Pancreas (tissue), 10 donors: ENCODE results near the gene SLC5A4. TPM values are rescaled to one million over a fixed set of nuclear protein-coding genes. Genes with fewer than 3 reads are reported as not detected.

Experiments used
- ATAC-seq, 4 donors: fragments of 200-7000 bp; cut with Tn5 transposase; one replicate each; pipeline versions ENCODE4 v1.8.0 to v1.9.1; 2020; ENCODE audit warnings: mild to moderate bottlenecking in 4 of 4, moderate library complexity in 4 of 4
- DNase-seq, 6 donors: peaks; one replicate each; pipeline ENCODE4 v3.0.0-alpha.2; 2020
- FAIRE-seq: peaks from 2 replicates; lab custom pipeline; 2012; peaks lifted over from hg19 to GRCh38; lab: Jason Lieb, UNC
- H3K27ac ChIP-seq, 4 donors: fragments of 200-600 bp; sonication (generic); 1 replicate in 3 of 4; 2 replicates in 1 of 4; pipeline versions ENCODE4 v1.5.0 to v1.8.0; 2020
- H3K27me3 ChIP-seq, 4 donors: fragments of 200-600 bp; one replicate each; pipeline ENCODE4 v1.8.0; 2021
- H3K36me3 ChIP-seq, 3 donors: fragments of 200-600 bp; sonication (generic) in 1 of 3; one replicate each; pipeline versions ENCODE4 v1.5.0 to v1.8.0; 2020 to 2021
- H3K4me1 ChIP-seq, 3 donors: fragments of 200-600 bp; one replicate each; pipeline ENCODE4 v1.8.0; 2021
- H3K4me3 ChIP-seq, 4 donors: fragments of 200-600 bp; sonication (generic) in 2 of 4; one replicate each; pipeline versions ENCODE4 v1.5.0 to v1.8.0; 2020 to 2021
- H3K9me3 ChIP-seq, 4 donors: fragments of 200-600 bp; one replicate each; pipeline ENCODE4 v1.8.0; 2021
- WGBS, 2 donors: extraction: QIAGEN DNeasy Blood & Tissue Kit; methylation state at CpG; one replicate each; pipeline ENCODE4 v1.1.7; 2013; 5-methylcytosine and 5-hydroxymethylcytosine counted together
- intact Hi-C, 3 donors: fragments of 100-400 bp; cut with DNase I; formaldehyde crosslinking; loops; one replicate each; pipeline versions ENCODE4 v1.11.1 to v1.14.2; 2022
- polyA plus RNA-seq, 2 donors: library from polyadenylated mRNA; stranded (reverse); fragments of 200-250 nt; gene quantifications; one replicate each; pipeline ENCODE4 v1.2.3, GENCODE V29; 2013
- total RNA-seq, 6 donors: library from RNA; stranded (reverse); fragmentation: NEBNext Ultra II Directional in 4 of 6; extraction: Animal tissue kit (Norgen Biotek cat#: 25700) in 4 of 6; gene quantifications; one replicate each; pipeline versions ENCODE4 v1.2.1 to v1.2.4, GENCODE V29; 2021 to 2023
- TF ChIP-seq, protein P1 (sequence below), 4 donors: fragments of 200-600 bp; sonication (generic) in 3 of 4; IDR thresholded peaks; one replicate each; pipeline versions ENCODE4 v1.5.0 to v1.8.0; 2021; ENCODE audit warnings: antibody characterized with exemption in 4 of 4
- donor health status: healthy with polysubstance abuse.
- donor health status: DM: no; HTN: no; CAD: no; lungs with moderate emphysema.
- donor health status: DM: no; HTN: no; CAD: no.
- donor health status: control.
- donor health status: control.
- donor health status: Bipolar disorder and iron deficiency.
- donor health status: DM: yes; HTN: yes; CAD: no.
- donor health status: DM: no; HTN: no; CAD: no.
- donor health status: DM: no; HTN: no; CAD: no.
- donor health status: DM: yes; HTN: yes; CAD: no.

Gene SLC5A4
- total and polyA plus RNA-seq, 8 donors = 0.12 to 0.69 (median 0.22) TPM

DNA sequence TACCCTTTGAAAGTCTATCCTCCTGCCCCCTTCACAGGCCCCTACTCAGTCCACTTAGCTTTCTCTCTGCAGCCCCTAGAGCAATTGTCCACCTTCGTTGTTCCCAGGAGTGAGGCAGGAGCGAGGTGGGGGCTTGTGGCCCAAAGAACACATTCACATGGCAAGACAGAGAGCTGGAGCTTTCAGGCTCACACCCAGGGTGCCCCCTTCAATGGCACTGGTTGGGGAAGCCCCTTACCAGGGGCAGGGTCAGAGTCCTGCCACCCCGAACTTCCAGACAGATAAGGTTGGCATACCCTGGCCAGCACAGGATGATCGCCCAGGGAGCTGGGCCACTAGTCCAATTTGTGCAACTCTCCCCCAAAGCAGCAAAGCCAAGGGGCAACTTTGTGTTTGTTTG, 6.2 kb upstream of the SLC5A4 start:
- ATAC-seq (no peak), DNase-seq (no peak), FAIRE-seq (no peak)
- no peaks in the 10 kb centered on the region for H3K4me1 ChIP-seq
- no peaks in the 10 kb centered on the region for H3K36me3 ChIP-seq
- TF ChIP-seq, protein P1, sequence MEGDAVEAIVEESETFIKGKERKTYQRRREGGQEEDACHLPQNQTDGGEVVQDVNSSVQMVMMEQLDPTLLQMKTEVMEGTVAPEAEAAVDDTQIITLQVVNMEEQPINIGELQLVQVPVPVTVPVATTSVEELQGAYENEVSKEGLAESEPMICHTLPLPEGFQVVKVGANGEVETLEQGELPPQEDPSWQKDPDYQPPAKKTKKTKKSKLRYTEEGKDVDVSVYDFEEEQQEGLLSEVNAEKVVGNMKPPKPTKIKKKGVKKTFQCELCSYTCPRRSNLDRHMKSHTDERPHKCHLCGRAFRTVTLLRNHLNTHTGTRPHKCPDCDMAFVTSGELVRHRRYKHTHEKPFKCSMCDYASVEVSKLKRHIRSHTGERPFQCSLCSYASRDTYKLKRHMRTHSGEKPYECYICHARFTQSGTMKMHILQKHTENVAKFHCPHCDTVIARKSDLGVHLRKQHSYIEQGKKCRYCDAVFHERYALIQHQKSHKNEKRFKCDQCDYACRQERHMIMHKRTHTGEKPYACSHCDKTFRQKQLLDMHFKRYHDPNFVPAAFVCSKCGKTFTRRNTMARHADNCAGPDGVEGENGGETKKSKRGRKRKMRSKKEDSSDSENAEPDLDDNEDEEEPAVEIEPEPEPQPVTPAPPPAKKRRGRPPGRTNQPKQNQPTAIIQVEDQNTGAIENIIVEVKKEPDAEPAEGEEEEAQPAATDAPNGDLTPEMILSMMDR (IDR thresholded peaks at IDR 0.05) = no peak
- 60 to 63% methylated on average over 4 of the region's 4 CpGs for WGBS, 2 donors
- intact Hi-C loops = no loop called here
- H3K4me3 ChIP-seq = no peak overlapping the region
- H3K27ac ChIP-seq = no peak overlapping the region
- no peaks in the 10 kb centered on the region for H3K9me3 ChIP-seq
- no peaks in the 10 kb centered on the region for H3K27me3 ChIP-seq

DNA sequence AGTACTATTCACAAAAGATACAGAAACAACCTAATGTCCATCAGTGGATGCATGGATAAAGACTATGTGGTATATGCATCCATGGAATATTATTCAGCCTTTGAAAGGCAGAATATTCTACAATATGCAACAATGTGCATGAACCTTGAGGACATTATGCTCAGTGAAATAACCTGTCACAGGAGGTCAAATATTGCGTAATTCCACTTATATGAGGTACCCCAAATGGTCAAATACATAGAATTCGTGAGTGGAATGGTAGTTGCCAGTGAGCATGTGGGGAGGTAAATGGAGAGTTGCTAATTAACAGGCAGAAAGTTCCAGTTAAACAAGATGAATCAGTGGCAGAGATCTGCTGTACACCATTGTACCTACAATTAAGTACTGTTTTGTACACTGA, 3.6 kb upstream of the SLC5A4 start:
- ATAC-seq (no peak), DNase-seq (no peak), FAIRE-seq (no peak)
- Histone ChIP-seq H3K27me3 (no peaks in the 10 kb centered on the region), H3K4me3 (no peak overlapping the region), H3K9me3 (no peaks in the 10 kb centered on the region), H3K4me1 (no peaks in the 10 kb centered on the region), H3K36me3 (no peaks in the 10 kb centered on the region), H3K27ac (no peak overlapping the region)
- TF ChIP-seq, protein P1 (IDR thresholded peaks at IDR 0.05) = no peak
- intact Hi-C loops = no loop called here
- 48 to 51% methylated on average over 2 of the region's 2 CpGs for WGBS, 2 donors

DNA sequence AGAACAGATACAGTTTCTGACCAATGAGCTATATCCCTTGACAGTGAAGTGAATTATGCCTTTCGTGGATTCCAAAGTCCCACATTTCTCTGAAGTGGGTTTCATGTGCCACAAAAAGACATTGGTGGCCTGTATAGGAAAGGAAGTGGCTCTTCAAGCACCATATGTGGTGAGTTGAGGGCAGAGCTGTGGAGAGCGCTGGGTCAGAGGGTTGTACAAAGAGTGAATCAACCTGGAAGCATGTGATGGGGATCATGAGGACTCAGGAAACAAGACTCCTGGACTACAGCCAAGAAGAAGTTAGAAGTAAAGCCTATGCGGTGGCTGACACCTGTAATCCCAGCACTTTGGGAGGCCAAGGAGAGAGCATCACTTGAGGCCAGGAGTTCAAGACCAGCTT, 579 bp upstream of the SLC5A4 start:
- 81 to 87% methylated on average over 3 of the region's 3 CpGs for WGBS, 2 donors
- Histone ChIP-seq H3K36me3 (no peaks in the 10 kb centered on the region), H3K9me3 (no peaks in the 10 kb centered on the region), H3K27ac (no peak overlapping the region), H3K4me1 (no peaks in the 10 kb centered on the region), H3K27me3 (no peaks in the 10 kb centered on the region), H3K4me3 (no peak overlapping the region)
- DNase-seq (no peak), ATAC-seq (no peak), FAIRE-seq (no peak)
- TF ChIP-seq, protein P1 (IDR thresholded peaks at IDR 0.05) = no peak
- intact Hi-C loops = no loop called here

DNA sequence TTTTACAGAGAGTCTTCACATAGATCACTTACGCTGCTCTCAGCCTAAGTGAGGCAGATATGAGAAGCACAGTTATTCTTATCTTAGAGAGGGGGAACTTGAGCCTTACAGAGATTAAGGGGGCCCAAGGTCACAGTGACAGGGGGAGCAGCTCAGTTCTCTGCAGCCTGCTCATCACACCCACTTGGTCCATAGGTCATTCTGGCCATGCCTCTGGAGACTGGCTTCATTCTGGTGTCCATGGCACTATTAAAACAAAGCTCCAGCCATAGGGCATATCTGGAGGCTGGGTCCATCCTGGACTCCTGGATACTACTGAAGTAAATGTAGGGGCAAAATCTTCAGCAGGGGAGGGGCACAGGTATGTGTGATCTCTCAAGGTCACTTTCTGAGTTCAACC, 5.9 kb downstream of the SLC5A4 start:
- 78 to 90% methylated on average over 1 of the region's 1 CpG for WGBS, 2 donors
- FAIRE-seq (no peak), DNase-seq (no peak), ATAC-seq (no peak)
- Histone ChIP-seq H3K9me3 (no peaks in the 10 kb centered on the region), H3K4me3 (no peak overlapping the region), H3K4me1 (no peaks in the 10 kb centered on the region), H3K27me3 (no peaks in the 10 kb centered on the region), H3K36me3 (no peaks in the 10 kb centered on the region), H3K27ac (no peak overlapping the region)
- intact Hi-C loops = no loop called here
- TF ChIP-seq, protein P1 (IDR thresholded peaks at IDR 0.05) = no peak

DNA sequence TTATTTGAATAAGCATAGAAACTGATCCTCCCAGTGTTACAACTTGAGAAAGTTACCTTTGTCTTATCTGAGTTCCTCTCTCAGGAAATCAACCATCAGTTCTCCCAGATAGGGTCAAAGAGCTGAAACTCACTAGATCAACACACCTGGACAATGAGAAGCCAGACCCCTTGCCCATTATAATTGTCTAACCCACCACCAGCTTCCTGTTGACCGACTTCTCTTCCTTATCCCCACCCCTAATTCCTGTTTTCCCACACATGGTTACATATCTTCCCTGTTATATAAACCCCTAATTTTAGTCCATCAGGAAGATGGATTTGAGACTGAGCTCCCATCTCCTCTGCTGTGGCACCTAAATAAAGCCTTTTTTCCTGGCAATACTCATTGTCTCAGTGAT, 6.9 kb downstream of the SLC5A4 start:
- TF ChIP-seq, protein P1 (IDR thresholded peaks at IDR 0.05) = no peak
- intact Hi-C loops = no loop called here
- Histone ChIP-seq H3K36me3 (no peaks in the 10 kb centered on the region), H3K27me3 (no peaks in the 10 kb centered on the region), H3K4me3 (no peak overlapping the region), H3K9me3 (no peaks in the 10 kb centered on the region), H3K27ac (no peak overlapping the region), H3K4me1 (no peaks in the 10 kb centered on the region)
- no peak for FAIRE-seq
- DNase-seq = no peak
- WGBS, 2 donors = 57 to 74% methylated on average over 1 of the region's 1 CpG
- no peak for ATAC-seq
